Natural killer cell (primary cell): ENCODE results near the gene LIPA. TPM values are rescaled to one million over a fixed set of nuclear protein-coding genes. Genes with fewer than 3 reads are reported as not detected.

Source experiments
- ATAC-seq, 3 donors: fragments of 150-1000 bp in 2 of 3; fragments of 200-7000 bp in 1 of 3; cut with Tn5 transposase; 1 replicate in 1 of 3; 2 replicates in 2 of 3; pipeline ENCODE4 v1.10.0; 2021; ENCODE audit warnings: mild to moderate bottlenecking in 2 of 3, moderate library complexity in 2 of 3
- DNase-seq, 2 donors: peaks; one replicate each; pipeline versions ENCODE4 v3.0.0 to v3.0.0-alpha.2; 2013 to 2021; ENCODE audit warnings: mixed read lengths in 1 of 2
- H3K27ac ChIP-seq: one replicate; pipeline ENCODE4 v1.5.1; 2013; ENCODE audit warnings: mild to moderate bottlenecking, low read length
- H3K27me3 ChIP-seq: one replicate; pipeline ENCODE4 v1.6.1; 2013; ENCODE audit warnings: low read length; ENCODE audit not compliant: control insufficient read depth, insufficient read depth
- H3K36me3 ChIP-seq: one replicate; pipeline ENCODE4 v1.6.1; 2013; ENCODE audit warnings: low read length; ENCODE audit not compliant: control insufficient read depth, insufficient read depth
- H3K4me1 ChIP-seq: one replicate; pipeline ENCODE4 v1.6.1; 2013; ENCODE audit warnings: low read length; ENCODE audit not compliant: control insufficient read depth, insufficient read depth
- H3K4me3 ChIP-seq: one replicate; pipeline ENCODE4 v1.5.1; 2013; ENCODE audit warnings: low read length
- H3K9me3 ChIP-seq: one replicate; pipeline ENCODE4 v1.6.1; 2013; ENCODE audit warnings: low read length; ENCODE audit not compliant: control insufficient read depth, insufficient read depth
- H3K27ac Mint-ChIP-seq, 2 donors: one replicate each; pipeline ENCODE4 v1.8.0; 2022; ENCODE audit warnings: mild to moderate bottlenecking in 2 of 2, mixed read lengths in 2 of 2, moderate library complexity in 1 of 2
- H3K27me3 Mint-ChIP-seq, 2 donors: one replicate each; pipeline ENCODE4 v1.8.0; 2022; ENCODE audit warnings: low read depth in 2 of 2, mixed read lengths in 2 of 2
- H3K36me3 Mint-ChIP-seq: one replicate; pipeline ENCODE4 v1.8.0; 2022; ENCODE audit warnings: mixed read lengths
- H3K4me1 Mint-ChIP-seq, 2 donors: one replicate each; pipeline ENCODE4 v1.8.0; 2022; ENCODE audit warnings: mixed read lengths in 2 of 2
- H3K4me3 Mint-ChIP-seq: one replicate; pipeline ENCODE4 v1.8.0; 2022; ENCODE audit warnings: mild to moderate bottlenecking, moderate library complexity, mixed read lengths
- H3K9me3 Mint-ChIP-seq, 2 donors: one replicate each; pipeline ENCODE4 v1.8.0; 2022; ENCODE audit warnings: mixed read lengths in 2 of 2
- CTCF ChIP-seq: fragments of 200-600 bp; IDR thresholded peaks from one replicate; pipeline ENCODE4 v1.8.0; 2022; ENCODE audit warnings: antibody characterized with exemption
- WGBS: methylation state at CpG from one replicate; pipeline ENCODE4 v1.1.7; 2013; ENCODE audit warnings: missing lambda C conversion rate; ENCODE audit not compliant: insufficient coverage; 5-methylcytosine and 5-hydroxymethylcytosine counted together
- intact Hi-C: fragments of 100-400 bp; cut with micrococcal nuclease; formaldehyde crosslinking; loops from one replicate; pipeline ENCODE4 v1.14.2; 2022
- total RNA-seq, 4 donors: library from RNA; stranded (reverse); fragments of 120-200 nt in 1 of 4; gene quantifications; one replicate each; pipeline versions ENCODE4 v1.2.3 to v1.2.4, GENCODE V29; 2013 to 2022

LIPA gene
- total RNA-seq, 3 donors from 2014 or later (not counting 1 experiment from before 2014, with no cell fraction given), result 41.0 to 43.3 (median 41.1) TPM

DNA sequence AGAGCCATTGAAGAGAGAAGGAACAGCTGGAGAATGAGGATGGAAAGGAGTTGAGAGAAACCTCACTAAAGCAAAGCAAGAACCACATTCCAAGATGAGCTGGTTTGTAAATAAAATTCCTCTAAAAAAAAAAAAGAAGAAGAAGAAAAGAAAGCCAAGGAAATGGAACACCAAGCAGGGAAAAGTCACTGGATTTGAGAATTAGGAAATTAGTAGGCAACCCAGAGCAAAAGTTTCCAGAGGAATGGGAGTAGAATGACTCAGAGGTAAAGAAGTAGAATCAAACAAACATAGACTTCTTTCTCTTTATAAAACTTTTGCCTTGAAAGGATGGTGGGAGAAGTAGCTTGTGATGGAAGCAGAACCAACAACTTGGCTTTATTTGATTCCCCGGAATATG is 48.3 kb downstream of the LIPA start:
- H3K27me3 Mint-ChIP-seq, result peaks cover 23 to 26% of the 10 kb centered on the region in 2 donors

DNA sequence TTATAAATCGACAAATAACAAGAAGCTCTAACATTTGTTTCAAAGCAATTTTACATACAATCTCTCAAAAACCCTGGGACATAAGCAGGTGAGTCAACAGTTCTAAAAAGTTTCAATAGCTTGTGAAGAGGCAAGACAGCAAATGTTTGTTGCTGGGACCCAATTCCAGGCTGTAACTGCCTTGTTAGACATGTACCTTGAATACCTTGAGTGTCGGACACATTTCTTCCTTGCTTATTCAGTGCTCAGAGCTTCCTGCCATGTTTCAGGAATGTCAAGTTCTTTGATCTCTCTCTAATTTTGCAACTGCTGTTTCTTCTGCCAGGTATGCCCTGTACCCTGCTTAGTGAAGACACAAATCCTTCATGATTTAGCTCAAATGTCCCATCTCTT is 49.5 kb downstream of the LIPA start:
- no peak overlapping the region for H3K4me3 ChIP-seq
- no peak overlapping the region for H3K4me3 Mint-ChIP-seq
- H3K27ac ChIP-seq, result no peak overlapping the region
- H3K9me3 ChIP-seq, result no peaks in the 10 kb centered on the region
- 96% methylated on average over 2 of the region's 2 CpGs for WGBS
- intact Hi-C loops, result no loop called here
- no peaks in the 10 kb centered on the region for H3K9me3 Mint-ChIP-seq
- no peak for TF ChIP-seq CTCF
- H3K4me1 ChIP-seq, result peaks cover 8% of the 10 kb centered on the region
- peaks cover 10% of the 10 kb centered on the region for H3K27me3 ChIP-seq
- H3K36me3 ChIP-seq, result no peaks in the 10 kb centered on the region
- H3K27ac Mint-ChIP-seq, result no peak overlapping the region
- DNase-seq (no peak), ATAC-seq (no peak)
- peaks cover 9 to 17% of the 10 kb centered on the region in 2 donors for H3K4me1 Mint-ChIP-seq
- H3K36me3 Mint-ChIP-seq, result no peaks in the 10 kb centered on the region
- peaks cover 16 to 19% of the 10 kb centered on the region in 2 donors for H3K27me3 Mint-ChIP-seq

More for the DNA sequence above, 48.3 kb downstream of the LIPA start:
- no peak for DNase-seq
- no peak for ATAC-seq
- no peak overlapping the region for H3K4me3 ChIP-seq
- peaks cover 21% of the 10 kb centered on the region for H3K27me3 ChIP-seq
- no peaks in the 10 kb centered on the region for H3K36me3 ChIP-seq
- no peak overlapping the region for H3K27ac Mint-ChIP-seq
- H3K9me3 ChIP-seq, result no peaks in the 10 kb centered on the region
- H3K27ac ChIP-seq, result no peak overlapping the region
- H3K4me1 ChIP-seq, result peaks cover 20% of the 10 kb centered on the region
- TF ChIP-seq CTCF, result no peak
- H3K4me1 Mint-ChIP-seq, result peaks cover 15 to 25% of the 10 kb centered on the region in 2 donors
- H3K9me3 Mint-ChIP-seq, result no peaks in the 10 kb centered on the region
- H3K4me3 Mint-ChIP-seq, result no peak overlapping the region
- no peaks in the 10 kb centered on the region for H3K36me3 Mint-ChIP-seq
- WGBS, result 100% methylated on average over 1 of the region's 1 CpG
- intact Hi-C loops, result no loop called here

DNA sequence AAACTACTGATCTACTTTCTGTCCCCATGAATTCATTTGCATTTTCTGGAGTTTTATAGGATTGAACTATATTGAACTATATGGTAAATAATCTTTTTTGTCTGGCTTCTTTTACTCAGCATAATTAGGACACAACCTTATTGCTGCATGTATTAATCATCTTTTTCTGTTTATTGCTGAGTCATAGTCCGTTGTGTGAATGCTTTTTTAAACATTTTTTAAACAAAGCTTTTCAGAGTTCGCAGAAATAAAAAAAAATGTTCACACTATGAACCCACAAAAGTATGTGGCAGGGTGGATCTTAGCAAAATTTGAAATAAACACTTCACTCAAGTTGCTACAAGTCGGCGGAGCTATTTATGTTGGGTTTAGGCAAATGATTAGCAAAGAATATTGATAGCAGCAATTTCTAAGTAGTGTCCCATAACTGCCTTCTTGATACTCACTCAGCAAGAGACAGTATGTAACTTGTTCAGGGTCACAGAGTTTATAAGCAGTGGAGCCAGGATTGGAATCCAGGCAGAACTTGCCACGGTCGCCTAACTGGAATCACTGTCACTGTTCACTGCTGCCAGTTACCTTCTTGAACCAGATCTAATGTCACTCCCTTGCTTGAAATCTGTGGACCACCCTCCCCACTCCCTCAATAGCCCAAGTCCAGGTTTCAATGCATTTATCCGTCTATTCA is 50.1 kb downstream of the LIPA start:
- ATAC-seq, result peak in 2 of 3 donors; percentile 26 to 54

More for the DNA sequence above, 50.1 kb downstream of the LIPA start:
- Histone ChIP-seq H3K27ac (no peak overlapping the region), H3K4me1 (peaks cover 3% of the 10 kb centered on the region), H3K27me3 (peaks cover 4% of the 10 kb centered on the region), H3K4me3 (no peak overlapping the region), H3K36me3 (no peaks in the 10 kb centered on the region), H3K9me3 (no peaks in the 10 kb centered on the region)
- Mint-ChIP-seq H3K4me3 (peak overlapping the region; percentile 35), H3K36me3 (no peaks in the 10 kb centered on the region), H3K27me3 (peaks cover 11 to 14% of the 10 kb centered on the region in 2 donors), H3K4me1 (peaks cover 4 to 12% of the 10 kb centered on the region in 2 donors), H3K27ac (no peak overlapping the region), H3K9me3 (no peaks in the 10 kb centered on the region)
- 89% methylated on average over 3 of the region's 7 CpGs for WGBS
- intact Hi-C loops, result no loop called here
- TF ChIP-seq CTCF, result no peak
- DNase-seq, result no peak
